Measurements from ENCODE around the gene TMEM50A.
"Not testable (repeated sequence)": the region's sequence is repeated elsewhere in the genome, so short reads cannot be mapped to it uniquely, and the experiment has no call there.

The TMEM50A gene

DNA sequence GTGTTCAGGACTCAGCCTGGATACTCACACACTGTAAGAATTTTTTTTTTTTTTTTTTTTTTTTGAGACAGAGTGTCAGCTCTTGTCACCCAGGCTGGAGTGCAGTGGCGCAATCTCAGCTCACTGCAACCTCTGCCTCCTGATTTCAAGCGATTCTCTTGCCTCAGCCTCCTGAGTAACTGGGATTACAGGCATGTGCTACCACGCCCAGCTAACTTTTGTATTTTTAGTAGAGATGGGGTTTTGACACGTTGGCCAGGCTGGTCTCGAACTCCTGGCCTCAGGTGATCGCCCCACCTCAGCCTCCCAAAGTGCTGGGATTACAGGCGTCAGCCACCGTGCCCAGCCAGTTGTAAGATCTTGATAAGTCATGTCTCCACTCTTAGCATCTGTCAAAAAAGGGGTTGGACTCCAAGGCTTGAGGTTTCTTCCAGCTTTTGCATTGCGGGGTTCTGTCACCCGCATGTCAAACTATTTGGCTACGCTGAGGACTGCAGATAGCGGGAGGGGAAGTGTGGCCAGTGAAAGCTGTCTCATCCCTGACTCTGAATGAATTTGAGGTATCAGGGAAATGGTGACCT, 31.6 kb downstream of the TMEM50A start:
- DNase-seq; in situ Hi-C loops (cut with HindIII; ENCODE audit: low pct_ligation_motif_present, low pct_unique_long_range_greater_than_20kb, low sequenced_read_pairs): not testable (repeated sequence)

DNA sequence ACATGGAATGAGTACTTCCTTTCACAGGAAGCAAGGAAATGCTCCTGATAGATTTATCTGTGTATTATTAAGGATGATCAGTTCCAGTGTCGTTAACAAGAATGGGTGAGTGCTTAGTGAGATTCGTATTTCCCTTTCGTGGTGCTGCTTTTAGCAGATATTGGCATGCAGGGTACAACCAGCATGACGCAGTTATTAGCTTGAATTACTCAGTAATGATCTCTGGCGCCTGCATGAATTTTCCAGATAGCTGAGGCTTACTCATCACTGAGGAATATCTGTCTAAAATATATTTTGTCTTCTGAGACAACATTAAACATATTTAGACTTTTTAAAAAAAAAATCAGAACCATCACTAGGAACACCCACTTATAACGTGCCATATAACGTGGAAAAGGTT, 33.6 kb downstream of the TMEM50A start:
- in situ Hi-C loops (cut with HindIII; ENCODE audit: low pct_ligation_motif_present, low pct_unique_long_range_greater_than_20kb, low sequenced_read_pairs); DNase-seq: not testable (repeated sequence)

DNA sequence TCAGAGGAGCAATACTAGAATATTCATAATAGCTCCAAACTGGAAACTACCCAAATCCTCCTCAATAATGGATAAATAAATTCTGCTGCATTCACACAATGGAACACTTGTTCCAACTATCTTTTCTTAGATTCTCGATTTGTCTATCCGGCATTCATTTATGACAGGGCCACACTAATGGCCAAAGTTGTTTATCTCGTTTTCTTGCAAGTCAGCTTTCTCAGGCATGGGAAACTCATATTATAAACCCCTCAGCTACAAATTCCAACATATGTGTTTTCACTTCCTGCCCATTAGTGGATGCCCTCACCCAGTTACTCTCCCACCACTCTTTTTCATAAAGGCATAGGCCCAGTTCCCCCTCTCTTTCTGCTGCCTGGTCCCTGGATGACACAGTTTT, 40.2 kb downstream of the TMEM50A start:
- DNase-seq; in situ Hi-C loops (cut with HindIII; ENCODE audit: low pct_ligation_motif_present, low pct_unique_long_range_greater_than_20kb, low sequenced_read_pairs): not testable (repeated sequence)

DNA sequence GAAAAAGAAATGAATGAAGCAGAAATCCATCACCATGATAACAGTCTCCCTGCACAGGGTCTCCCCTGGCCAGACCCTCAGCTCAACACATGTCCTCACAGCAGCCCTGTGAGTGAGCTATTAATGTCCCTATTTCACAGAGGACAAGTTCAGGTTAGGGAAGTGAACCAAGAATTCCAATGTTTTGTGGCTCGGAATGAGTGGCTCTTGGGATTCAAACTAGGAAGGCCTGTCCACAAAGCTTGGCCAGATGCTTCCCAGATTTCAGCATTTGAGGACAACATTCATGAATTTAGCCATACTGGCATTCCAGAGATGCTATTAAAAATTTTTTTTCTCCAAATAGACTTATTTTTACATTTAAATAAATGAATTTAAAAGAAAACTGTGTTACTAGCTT, 44.4 kb downstream of the TMEM50A start:
- DNase-seq; in situ Hi-C loops (cut with HindIII; ENCODE audit: low pct_ligation_motif_present, low pct_unique_long_range_greater_than_20kb, low sequenced_read_pairs): not testable (repeated sequence)

DNA sequence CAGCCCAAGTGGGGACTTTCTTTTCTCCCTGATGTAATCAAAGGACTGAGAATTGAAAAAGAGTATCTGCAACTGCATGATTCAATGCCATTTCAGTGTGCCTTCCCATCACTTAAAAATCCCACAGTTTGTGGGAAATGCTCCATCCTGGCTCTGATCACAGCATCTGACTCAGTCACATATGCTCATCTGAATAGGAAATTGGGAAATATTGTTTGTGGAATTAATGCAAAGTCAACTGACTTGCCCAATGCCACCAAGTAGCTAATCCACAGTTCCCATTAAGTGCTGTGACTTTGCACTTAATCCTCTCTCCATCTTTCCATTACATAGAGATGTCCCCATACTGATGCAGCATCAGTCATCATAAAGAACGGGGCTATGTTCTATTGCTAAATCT, 45.0 kb downstream of the TMEM50A start:
- in situ Hi-C loops (cut with HindIII; ENCODE audit: low pct_ligation_motif_present, low pct_unique_long_range_greater_than_20kb, low sequenced_read_pairs); DNase-seq: not testable (repeated sequence)

DNA sequence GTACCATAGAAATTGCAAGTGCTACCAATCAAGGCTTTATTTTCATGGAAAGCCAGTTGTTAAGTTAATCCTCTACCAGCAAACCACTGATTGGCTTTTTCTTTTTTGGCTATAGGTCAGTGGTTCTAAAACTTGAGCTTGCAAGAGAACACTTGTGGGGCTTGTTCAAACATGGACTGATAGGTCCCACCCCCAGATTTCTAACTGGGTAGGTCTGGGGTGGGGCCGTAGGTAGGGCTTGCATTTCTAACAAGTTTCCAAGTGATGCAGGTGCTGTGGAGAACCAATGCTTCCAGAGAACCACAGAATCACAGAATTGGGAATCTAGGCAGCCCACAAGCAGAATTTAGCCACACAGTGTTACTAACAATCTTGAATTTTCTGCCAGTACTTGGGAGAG, 45.7 kb downstream of the TMEM50A start:
- in situ Hi-C loops (cut with HindIII; ENCODE audit: low pct_ligation_motif_present, low pct_unique_long_range_greater_than_20kb, low sequenced_read_pairs); DNase-seq: not testable (repeated sequence)

DNA sequence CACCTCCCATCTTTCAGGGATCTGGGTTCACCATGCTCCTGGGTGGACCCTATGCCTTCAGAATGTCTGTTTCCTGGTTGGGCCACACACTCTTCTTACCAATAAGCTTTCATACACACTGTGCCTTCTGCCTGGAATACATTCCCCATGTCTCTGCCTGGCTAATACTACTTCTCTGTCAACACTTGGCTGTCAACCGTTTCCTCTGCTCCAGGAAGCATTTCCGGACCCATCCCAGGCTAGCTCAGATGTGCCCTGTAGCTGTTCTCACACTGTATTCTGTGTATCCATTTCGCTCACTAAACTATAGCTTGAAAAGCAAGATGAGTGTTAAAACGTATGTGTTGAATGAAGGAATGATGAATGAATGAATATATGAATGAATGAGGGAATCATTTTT, 49.0 kb downstream of the TMEM50A start:
- DNase-seq; in situ Hi-C loops (cut with HindIII; ENCODE audit: low pct_ligation_motif_present, low pct_unique_long_range_greater_than_20kb, low sequenced_read_pairs): not testable (repeated sequence)

DNA sequence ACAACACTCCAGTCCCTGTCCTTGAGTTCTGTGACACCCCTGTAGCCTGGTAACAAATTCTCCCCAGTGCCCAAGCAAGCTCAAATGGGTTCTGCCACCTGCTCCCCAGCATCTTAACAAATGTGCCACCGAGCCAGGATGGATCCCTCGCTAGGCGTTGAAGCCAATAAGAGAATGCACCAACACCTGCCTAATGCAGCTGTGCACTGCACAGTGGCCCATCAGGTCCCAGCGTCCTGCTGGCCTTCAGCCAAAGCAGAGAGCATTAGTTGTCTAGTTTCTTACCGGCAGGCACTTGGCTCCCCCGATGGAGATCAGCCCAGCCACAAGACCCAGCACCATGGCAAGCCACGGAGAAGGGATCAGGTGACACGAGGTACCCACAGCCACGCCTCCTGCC, 50.6 kb downstream of the TMEM50A start:
- in situ Hi-C loops (cut with HindIII; ENCODE audit: low pct_ligation_motif_present, low pct_unique_long_range_greater_than_20kb, low sequenced_read_pairs); DNase-seq: not testable (repeated sequence)

DNA sequence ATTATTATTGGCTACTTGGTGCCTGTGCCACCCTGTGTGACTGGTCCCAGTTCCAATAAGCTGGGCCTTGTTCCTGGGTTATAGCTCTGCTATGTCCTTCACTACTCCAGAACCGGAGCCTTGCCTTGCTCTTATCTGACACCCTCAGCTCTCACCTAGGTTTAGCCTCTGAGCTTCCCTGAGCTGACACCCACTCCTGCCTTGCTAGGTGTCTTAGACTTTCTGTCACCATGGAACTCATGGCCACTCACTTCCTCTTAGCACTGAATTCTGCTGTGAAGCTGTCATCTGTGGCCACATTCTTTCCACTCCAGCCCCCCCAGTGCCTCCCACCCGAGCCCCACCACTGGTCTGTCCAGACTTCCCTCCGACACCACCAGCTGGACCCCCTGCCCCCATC, 51.6 kb downstream of the TMEM50A start:
- in situ Hi-C loops (cut with HindIII; ENCODE audit: low pct_ligation_motif_present, low pct_unique_long_range_greater_than_20kb, low sequenced_read_pairs) = not testable (repeated sequence)

DNA sequence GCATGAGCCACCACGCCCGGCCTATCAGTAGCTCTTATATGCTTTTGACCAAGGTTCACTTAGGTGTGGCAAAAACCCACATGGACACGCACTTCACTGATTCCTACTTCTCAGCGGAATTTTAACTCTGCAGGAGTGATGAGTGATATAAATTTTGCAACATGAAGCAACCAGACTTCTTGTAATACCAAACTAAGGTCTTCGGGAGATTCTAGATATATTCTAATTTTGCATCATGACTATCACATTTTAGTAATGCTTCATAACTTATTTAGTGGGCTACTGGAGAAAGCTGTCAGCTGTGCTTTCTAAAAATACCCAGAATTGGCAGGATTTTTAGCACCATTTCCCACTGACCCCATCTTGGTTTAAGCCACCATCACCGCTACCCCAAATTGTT, 54.7 kb downstream of the TMEM50A start:
- no peak for DNase-seq
- in situ Hi-C loops (cut with HindIII; ENCODE audit: low pct_ligation_motif_present, low pct_unique_long_range_greater_than_20kb, low sequenced_read_pairs) = no loop called here

More for the DNA sequence above, 51.6 kb downstream of the TMEM50A start:
- DNase-seq = not testable (repeated sequence)

DNA sequence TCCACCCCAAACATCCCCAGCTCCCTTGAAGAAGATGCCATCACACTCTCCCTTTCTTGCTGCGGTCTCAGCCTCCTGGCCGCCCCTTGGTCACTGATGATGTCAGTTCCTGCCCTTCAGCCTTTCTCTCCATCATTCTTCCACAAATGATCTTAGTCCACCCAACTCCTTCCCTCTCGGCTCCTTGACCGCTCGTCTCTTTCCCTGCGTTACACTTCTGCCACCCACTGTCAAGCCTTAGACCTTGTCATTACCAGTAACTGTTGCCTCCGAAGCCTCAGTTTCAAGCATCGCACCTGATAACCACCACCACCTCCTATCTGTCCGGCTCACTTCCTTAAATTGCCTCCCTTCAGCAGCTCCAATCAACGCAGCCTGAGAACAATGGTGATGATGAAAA, 59.4 kb downstream of the TMEM50A start:
- DNase-seq; in situ Hi-C loops (cut with HindIII; ENCODE audit: low pct_ligation_motif_present, low pct_unique_long_range_greater_than_20kb, low sequenced_read_pairs): not testable (repeated sequence)

DNA sequence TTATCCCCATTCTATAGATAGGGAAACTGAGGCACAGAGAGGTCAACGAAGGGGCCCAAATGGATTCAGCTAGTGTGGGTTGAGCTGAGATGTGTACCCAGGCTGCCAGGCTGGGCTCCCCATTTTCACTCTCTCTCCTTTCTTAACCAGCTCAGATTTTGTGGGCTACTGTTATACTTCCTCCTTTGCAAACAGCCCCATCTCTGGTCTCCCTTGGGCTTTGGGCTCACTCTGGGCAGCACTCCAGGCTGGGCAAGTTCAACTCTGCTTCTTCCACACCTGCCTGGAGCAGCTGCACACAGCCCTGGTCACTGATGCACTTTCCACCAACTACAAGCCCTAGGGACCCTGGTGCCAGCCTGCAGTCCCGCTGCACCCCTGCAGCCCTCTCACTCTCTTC, 59.9 kb downstream of the TMEM50A start:
- in situ Hi-C loops (cut with HindIII; ENCODE audit: low pct_ligation_motif_present, low pct_unique_long_range_greater_than_20kb, low sequenced_read_pairs); DNase-seq: not testable (repeated sequence)

DNA sequence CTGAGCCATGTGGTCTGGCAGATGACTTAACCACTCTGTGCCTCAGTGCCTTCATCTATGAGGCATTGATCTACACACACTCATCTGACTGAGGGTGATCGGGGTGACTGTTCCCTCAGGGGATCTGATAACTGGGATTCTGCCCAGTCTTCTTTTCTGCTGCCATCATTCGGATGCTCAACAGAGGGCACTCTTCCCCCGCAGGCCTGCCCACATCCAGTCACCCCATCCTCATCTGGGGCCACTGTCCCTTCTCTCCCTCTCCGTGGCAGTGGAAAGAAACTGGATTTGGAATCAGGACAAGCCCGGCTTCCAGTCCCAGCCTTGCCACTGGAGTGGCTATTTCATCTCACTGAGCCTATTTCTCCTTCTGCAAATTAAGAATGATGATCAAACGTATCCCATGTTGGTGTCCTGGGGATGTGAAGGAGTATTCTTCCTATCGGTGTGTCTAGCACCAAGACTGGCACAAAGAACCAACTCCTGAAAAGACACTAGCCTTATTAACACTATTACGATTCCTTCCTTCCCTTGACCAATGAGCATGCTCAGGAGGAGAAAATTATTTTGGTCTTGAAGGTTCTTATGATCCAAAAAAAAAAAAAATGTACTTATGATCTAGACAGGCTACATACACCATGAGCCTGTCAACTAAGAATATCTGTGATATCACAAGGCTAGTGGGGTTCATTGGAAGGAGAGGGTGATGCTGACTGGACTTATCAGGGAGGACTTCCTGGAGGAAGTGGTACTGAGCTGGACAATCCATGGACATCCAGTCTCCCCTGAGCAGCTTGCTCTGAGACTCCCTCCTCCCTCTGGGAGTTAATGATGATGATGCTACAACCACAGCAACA, 65.0 kb downstream of the TMEM50A start:
- in situ Hi-C loops (cut with HindIII; ENCODE audit: low pct_ligation_motif_present, low pct_unique_long_range_greater_than_20kb, low sequenced_read_pairs); DNase-seq: not testable (repeated sequence)

DNA sequence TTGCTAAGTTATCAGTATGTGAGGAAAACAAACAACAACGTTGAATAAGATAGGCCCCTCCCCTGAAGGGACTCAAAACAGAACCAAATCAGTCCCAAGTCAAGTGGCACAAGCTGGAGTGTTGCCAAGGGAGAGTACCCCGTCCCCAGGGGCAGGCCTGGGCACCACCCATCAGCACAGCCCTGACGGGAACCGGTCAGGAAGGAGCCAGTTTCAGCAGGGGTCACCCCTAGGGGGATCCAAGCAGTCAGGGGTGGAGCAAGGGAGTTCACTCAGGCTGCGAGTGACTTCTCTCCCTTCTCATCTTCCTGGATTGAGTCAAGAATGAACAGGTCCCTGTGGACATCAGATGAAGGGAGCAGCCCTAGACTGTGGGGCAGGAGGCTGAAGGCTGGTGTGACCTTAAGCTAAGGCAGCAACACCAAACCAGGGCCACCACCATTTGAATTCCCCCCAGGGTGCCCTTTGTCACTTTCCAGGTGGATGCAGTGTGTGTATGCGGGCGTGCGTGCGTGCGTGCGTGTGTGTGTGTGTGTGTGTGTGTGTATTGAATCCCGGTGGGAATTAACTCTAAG, 67.7 kb downstream of the TMEM50A start:
- in situ Hi-C loops (cut with HindIII; ENCODE audit: low pct_ligation_motif_present, low pct_unique_long_range_greater_than_20kb, low sequenced_read_pairs); DNase-seq: not testable (repeated sequence)

DNA sequence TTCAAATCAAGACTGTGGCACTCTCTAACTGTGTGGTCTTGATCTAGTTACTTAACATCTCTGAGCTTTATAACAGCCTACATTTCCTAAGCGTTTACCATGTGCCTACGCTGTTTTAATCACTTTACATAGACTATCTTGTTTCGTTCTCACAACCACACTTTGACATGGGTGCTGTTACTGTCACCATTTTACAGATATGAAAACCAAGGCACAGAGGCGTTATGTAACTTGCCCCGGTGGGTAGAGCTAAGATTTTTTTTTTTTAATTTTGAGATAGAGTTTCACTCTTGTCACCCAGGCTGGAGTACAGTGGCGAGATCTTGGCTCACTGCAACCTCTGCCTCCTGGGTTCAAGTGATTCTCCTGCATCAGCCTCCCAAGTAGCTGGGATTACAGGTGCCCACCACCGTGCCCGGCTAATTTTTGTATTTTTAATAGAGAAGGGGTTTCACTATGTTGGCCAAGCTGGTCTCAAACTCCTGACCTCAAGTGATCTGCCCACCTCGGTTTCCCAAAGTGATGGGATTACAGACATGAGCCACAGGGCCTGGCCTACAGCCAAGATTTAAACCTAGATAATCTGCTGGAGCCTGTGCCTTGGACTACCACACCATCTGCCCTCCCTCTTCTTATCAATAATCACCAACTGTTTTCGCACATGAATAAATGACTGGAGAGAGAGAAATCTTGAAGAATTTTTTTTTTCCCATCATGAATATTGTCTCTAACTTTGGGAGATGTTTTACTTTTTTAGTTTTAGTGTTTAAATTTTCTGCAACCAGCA, 71.7 kb downstream of the TMEM50A start:
- in situ Hi-C loops (cut with HindIII; ENCODE audit: low pct_ligation_motif_present, low pct_unique_long_range_greater_than_20kb, low sequenced_read_pairs); DNase-seq: not testable (repeated sequence)
